CD4-positive, alpha-beta T cell (primary cell): Measurements from ENCODE around the gene NFIA. TPM values are rescaled to one million over a fixed set of nuclear protein-coding genes. Genes with fewer than 3 reads are reported as not detected.

ENCODE experiments used
- ATAC-seq: fragments of 200-7000 bp; cut with Tn5 transposase; one replicate; pipeline ENCODE4 v1.10.0; 2022; ENCODE audit warnings: mild to moderate bottlenecking; ENCODE audit not compliant: poor library complexity
- CTCF ChIA-PET: fragments of 350-600 bp; sonication (Branson Sonifier 250); formaldehyde crosslinking; loops from one replicate; lab custom pipeline; 2021; ENCODE audit warnings: antibody characterized with exemption, inconsistent platforms; lab: Charles Lee
- POLR2A ChIA-PET: fragments of 350-600 bp; sonication (Branson Sonifier 250); formaldehyde crosslinking; loops from one replicate; lab custom pipeline; 2021; ENCODE audit warnings: antibody characterized with exemption, inconsistent platforms; lab: Charles Lee
- DNase-seq, 14 experiments: peaks; one replicate each; pipeline ENCODE4 v3.0.0-alpha.2; 2013 to 2020; ENCODE audit warnings: mixed read lengths in 2 of 14
- H3K27ac ChIP-seq, 2 donors: one replicate each; pipeline versions ENCODE4 v1.5.1 to v1.7.0; 2013; ENCODE audit warnings: low read length in 2 of 2, low read depth in 1 of 2, mild to moderate bottlenecking in 1 of 2
- H3K27me3 ChIP-seq, 2 experiments: 1 replicate in 1 of 2; 2 replicates in 1 of 2; pipeline versions ENCODE4 v1.6.1 to v1.7.0; 2013; ENCODE audit warnings: low read length in 2 of 2, control low read depth in 1 of 2, mild to moderate bottlenecking in 1 of 2, moderate library complexity in 1 of 2; ENCODE audit not compliant: insufficient read depth in 2 of 2, control insufficient read depth in 1 of 2
- H3K36me3 ChIP-seq: one replicate; pipeline ENCODE4 v1.6.1; 2013; ENCODE audit warnings: low read length, control low read depth; ENCODE audit not compliant: insufficient read depth
- H3K4me1 ChIP-seq: one replicate; pipeline ENCODE4 v1.6.1; 2013; ENCODE audit warnings: low read length, control low read depth; ENCODE audit not compliant: insufficient read depth
- H3K4me3 ChIP-seq: one replicate; pipeline ENCODE4 v1.5.1; 2013; ENCODE audit warnings: mild to moderate bottlenecking, low read length, moderate library complexity
- H3K9me3 ChIP-seq, 2 experiments: 1 replicate in 1 of 2; 2 replicates in 1 of 2; pipeline versions ENCODE4 v1.6.1 to v1.7.0; 2013; ENCODE audit warnings: low read length in 2 of 2, mild to moderate bottlenecking in 2 of 2, control low read depth in 1 of 2, moderate library complexity in 1 of 2; ENCODE audit not compliant: control insufficient read depth in 1 of 2, insufficient read depth in 1 of 2
- H3K27ac Mint-ChIP-seq: one replicate; pipeline ENCODE4 v1.8.0; 2020; ENCODE audit warnings: mixed read lengths
- H3K27me3 Mint-ChIP-seq: one replicate; pipeline ENCODE4 v1.8.0; 2021; ENCODE audit warnings: mixed read lengths
- H3K36me3 Mint-ChIP-seq: one replicate; pipeline ENCODE4 v1.8.0; 2021; ENCODE audit warnings: low read depth, mixed read lengths
- H3K4me1 Mint-ChIP-seq: one replicate; pipeline ENCODE4 v1.8.0; 2021; ENCODE audit warnings: low read depth, mixed read lengths
- H3K4me3 Mint-ChIP-seq: one replicate; pipeline ENCODE4 v1.8.0; 2020; ENCODE audit warnings: mild to moderate bottlenecking, mixed read lengths
- H3K9me3 Mint-ChIP-seq: one replicate; pipeline ENCODE4 v1.8.0; 2020; ENCODE audit warnings: mixed read lengths
- CTCF ChIP-seq: fragments of 200-600 bp; IDR thresholded peaks from one replicate; pipeline ENCODE4 v1.8.0; 2022; ENCODE audit warnings: antibody characterized with exemption, mild to moderate bottlenecking
- intact Hi-C, 2 experiments: fragments of 100-400 bp; cut with DNase I in 1 of 2; cut with micrococcal nuclease in 1 of 2; formaldehyde crosslinking; loops; one replicate each; pipeline versions ENCODE4 v1.15.1 to v1.9.0; 2023 to 2025; cut with DNase I, micrococcal nuclease
- total RNA-seq, 174 experiments: library from RNA in 2 of 174; stranded (reverse) in 2 of 174; gene quantifications; one replicate each; pipeline ENCODE4 v1.2.3 and lab custom pipeline; 2021 to 2026

NFIA gene
- total RNA-seq, 2 experiments from 2014 or later: 4.8 to 5.9 TPM

- no peak overlapping the region for H3K4me3 ChIP-seq
- no peak for TF ChIP-seq CTCF
- H3K27ac Mint-ChIP-seq: no peak overlapping the region
- intact Hi-C loops: no loop called here
- CTCF ChIA-PET: interaction anchor here (0.6 to 1.4 kb wide), 2 partner anchors 13 to 45 kb away, joined by 3 read pairs; no protein-coding TSS in a partner anchor
- H3K27me3 Mint-ChIP-seq: no peaks in the 10 kb centered on the region
- H3K4me3 Mint-ChIP-seq: no peak overlapping the region
- no peaks in the 10 kb centered on the region for H3K9me3 Mint-ChIP-seq
- DNase-seq: no peak
- no peaks in the 10 kb centered on the region for H3K36me3 ChIP-seq
- no peaks in the 10 kb centered on the region for H3K4me1 ChIP-seq
- no peaks in the 10 kb centered on the region for H3K9me3 ChIP-seq
- H3K27ac ChIP-seq: no peak overlapping the region
- POLR2A ChIA-PET: interaction anchor here (2.1 kb wide), 1 partner anchor 17 kb away, joined by 8 read pairs; no protein-coding TSS in a partner anchor
- no peak for ATAC-seq
- H3K36me3 Mint-ChIP-seq: no peaks in the 10 kb centered on the region
- peaks cover 5% of the 10 kb centered on the region for H3K4me1 Mint-ChIP-seq
- no peaks in the 10 kb centered on the region for H3K27me3 ChIP-seq
These were observed 12.5 kb downstream of the NFIA start for GRCh38 chr1:61094677-61095469.

- no peak for TF ChIP-seq CTCF
- CTCF ChIA-PET: no interaction called here
- intact Hi-C loops: no loop called here
- Mint-ChIP-seq H3K27me3 (no peaks in the 10 kb centered on the region), H3K4me1 (peaks cover 5% of the 10 kb centered on the region), H3K27ac (no peak overlapping the region), H3K36me3 (no peaks in the 10 kb centered on the region), H3K4me3 (no peak overlapping the region), H3K9me3 (no peaks in the 10 kb centered on the region)
- no peak for DNase-seq
- Histone ChIP-seq H3K27me3 (no peaks in the 10 kb centered on the region), H3K27ac (no peak overlapping the region), H3K4me1 (no peaks in the 10 kb centered on the region), H3K36me3 (no peaks in the 10 kb centered on the region), H3K9me3 (no peaks in the 10 kb centered on the region), H3K4me3 (no peak overlapping the region)
- POLR2A ChIA-PET: no interaction called here
- ATAC-seq: no peak
These were observed 13.1 kb downstream of the NFIA start for GRCh38 chr1:61095470-61095812.

GRCh38 chr1:61097317-61097716 lies 15.0 kb downstream of the NFIA start:
- H3K9me3 Mint-ChIP-seq: no peaks in the 10 kb centered on the region
- no peak overlapping the region for H3K4me3 Mint-ChIP-seq
- Histone ChIP-seq H3K4me3 (no peak overlapping the region), H3K27ac (no peak overlapping the region), H3K36me3 (no peaks in the 10 kb centered on the region), H3K27me3 (no peaks in the 10 kb centered on the region), H3K4me1 (no peaks in the 10 kb centered on the region), H3K9me3 (no peaks in the 10 kb centered on the region)
- no peak for TF ChIP-seq CTCF
- ChIA-PET POLR2A (no interaction called here), CTCF (interaction anchor here (0.9 to 1.4 kb wide), 3 partner anchors 9 to 26 kb away, joined by 3 to 5 read pairs (median 4); no protein-coding TSS in a partner anchor)
- ATAC-seq (no peak), DNase-seq (no peak)
- H3K36me3 Mint-ChIP-seq: no peaks in the 10 kb centered on the region
- H3K27me3 Mint-ChIP-seq: no peaks in the 10 kb centered on the region
- intact Hi-C loops: no loop called here
- H3K4me1 Mint-ChIP-seq: peaks cover 5% of the 10 kb centered on the region
- H3K27ac Mint-ChIP-seq: no peak overlapping the region
